ENCODE data around the gene NPAS4.
"Not testable (repeated sequence)": the region's sequence is repeated elsewhere in the genome, so short reads cannot be mapped to it uniquely, and the experiment has no call there.

Gene NPAS4

DNA sequence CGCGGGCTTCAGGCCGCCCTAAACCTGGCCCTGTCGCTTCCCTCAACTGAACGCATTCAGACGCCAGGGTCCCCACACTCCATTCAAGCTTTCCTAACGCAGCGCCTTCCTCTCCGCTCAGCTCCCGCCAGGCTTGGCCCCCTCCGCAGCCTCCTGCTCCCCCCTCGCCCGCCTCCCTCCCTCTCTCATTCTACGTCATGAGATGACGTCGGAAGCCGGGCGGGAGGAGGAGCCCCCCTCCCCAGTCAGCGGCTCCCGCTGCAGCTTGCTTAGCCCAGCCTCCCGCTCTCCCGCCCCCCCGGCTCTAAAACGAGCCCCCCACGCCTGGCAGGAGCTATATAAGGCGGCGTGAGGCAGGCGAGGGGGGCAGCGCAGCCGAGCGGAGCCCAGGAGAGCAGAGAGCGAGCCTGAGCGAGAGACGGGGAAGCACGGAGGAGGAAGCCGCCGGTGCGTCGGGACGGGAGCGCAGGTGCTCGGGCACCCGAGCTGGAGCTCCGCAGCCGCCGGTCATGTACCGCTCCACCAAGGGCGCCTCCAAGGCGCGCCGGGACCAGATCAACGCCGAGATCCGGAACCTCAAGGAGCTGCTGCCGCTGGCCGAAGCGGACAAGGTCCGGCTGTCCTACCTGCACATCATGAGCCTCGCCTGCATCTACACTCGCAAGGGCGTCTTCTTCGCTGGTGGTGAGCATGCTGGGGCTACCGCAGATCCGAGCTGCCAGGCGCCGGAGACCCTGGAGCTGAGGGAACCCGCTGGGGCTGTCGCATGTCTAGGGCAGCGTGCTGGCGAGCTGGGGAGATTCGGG lies at the start of gene NPAS4:
NPAS4 (plus strand) TSS at position 365 of the 806 bp plus-strand sequence; CDS start at position 510, 145 bp downstream.
- H3K27me3 ChIP-seq, result peaks cover 69 to 96% (median 92%) of the 10 kb centered on the region in 11 experiments
- H3K9ac ChIP-seq, result no peak within 1 kb of the TSS
- H3K4me2 ChIP-seq, result no peak within 1 kb of the TSS

DNA sequence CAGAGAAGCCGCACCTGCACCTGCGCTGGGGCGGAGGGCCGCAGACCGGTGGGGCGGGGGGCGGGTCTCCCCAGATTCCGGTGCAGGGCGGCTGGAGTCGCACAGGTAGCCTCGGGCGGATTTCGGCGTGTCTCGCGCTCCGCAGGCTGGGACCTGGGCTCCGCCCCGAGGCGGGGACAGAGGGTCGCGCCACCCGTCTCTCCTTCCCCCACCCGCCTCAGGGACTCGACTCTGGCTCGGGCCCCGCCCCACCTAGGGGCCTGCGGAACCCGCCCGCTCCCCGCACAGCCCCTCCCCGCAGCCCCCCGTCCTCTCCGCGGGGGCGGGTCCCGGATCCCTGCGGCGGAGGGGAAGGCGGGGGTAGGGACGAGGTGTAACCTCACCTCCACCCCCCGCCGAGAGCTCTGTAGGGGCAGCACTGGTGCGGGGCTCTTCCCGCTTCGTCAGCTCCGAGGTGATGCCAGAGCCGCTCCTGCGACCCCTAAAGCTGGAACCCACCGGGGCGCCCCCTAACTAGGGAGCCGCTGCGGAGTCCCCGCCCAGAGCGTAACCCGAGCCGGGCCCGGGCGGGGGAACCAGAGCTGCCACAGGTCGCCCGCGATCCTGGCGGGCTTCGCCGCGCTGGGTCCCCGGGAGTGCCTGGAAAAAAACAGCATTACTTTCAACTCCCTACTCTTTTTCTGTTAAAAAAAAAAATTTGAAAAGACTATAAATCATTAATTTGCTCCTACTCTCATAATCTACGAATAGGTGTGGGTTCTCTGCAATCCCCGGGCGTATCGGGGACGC lies 49.0 kb upstream of the NPAS4 start, which contains the start of gene SLC29A2:
SLC29A2 (minus strand) TSS at position 134 of the 789 bp plus-strand sequence. CDS start 169 bp downstream, outside the sequence.
- TF ChIP-seq Cebpa-rat (IDR thresholded peaks at IDR 0.05), result no peak
- H3K27me3 ChIP-seq, result no peaks in the 10 kb centered on the region
- H3K4me3 ChIP-seq, result peak within 1 kb of the TSS; percentile 70 to 93 (median 85)
- H3K36me3 ChIP-seq, result peaks cover 0 to 30% (median 23%) of the 10 kb centered on the region in 11 experiments; a peak in 19 of 22 replicates
- H3K4me2 ChIP-seq, result peak within 1 kb of the TSS; percentile 85 to 98 (median 93)
- peak within 1 kb of the TSS; percentile 18 to 91 (median 84); a peak in 21 of 22 replicates for H3K27ac ChIP-seq
- peaks cover 0 to 36% (median 32%) of the 10 kb centered on the region in 11 experiments; a peak in 15 of 22 replicates for H4K20me1 ChIP-seq
- peaks cover 10 to 42% (median 38%) of the 10 kb centered on the region in 10 experiments; a peak in 19 of 20 replicates for H3K4me1 ChIP-seq
- peak within 1 kb of the TSS; percentile 72 to 92 (median 87) for H3K9ac ChIP-seq
- H3K9me3 ChIP-seq (replicated peaks in 1 of 11), result no peaks in the 10 kb centered on the region

More for the DNA sequence above, at the start of gene NPAS4:
- Histone ChIP-seq H3K9me3 (replicated peaks in 1 of 11) (peaks cover 0 to 24% (median 0%) of the 10 kb centered on the region in 11 experiments; a peak in 6 of 22 replicates), H4K20me1 (peaks cover 0 to 69% (median 8%) of the 10 kb centered on the region in 11 experiments; a peak in 14 of 22 replicates), H3K4me3 (no peak within 1 kb of the TSS), H3K36me3 (no peaks in the 10 kb centered on the region), H3K27ac (no peak within 1 kb of the TSS), H3K4me1 (peaks cover 8 to 15% (median 11%) of the 10 kb centered on the region in 10 experiments; a peak in 18 of 20 replicates)
- no peak for TF ChIP-seq Cebpa-rat (IDR thresholded peaks at IDR 0.05)

- no peak for TF ChIP-seq Cebpa-rat (IDR thresholded peaks at IDR 0.05)
- no peaks in the 10 kb centered on the region for H3K9me3 ChIP-seq (replicated peaks in 1 of 11)
- H3K4me1 ChIP-seq, result peaks cover 10 to 40% (median 36%) of the 10 kb centered on the region in 10 experiments; a peak in 19 of 20 replicates
- H3K27me3 ChIP-seq, result no peaks in the 10 kb centered on the region
- H3K36me3 ChIP-seq, result peaks cover 0 to 15% (median 8%) of the 10 kb centered on the region in 11 experiments; a peak in 15 of 22 replicates
- no peak overlapping the region for H3K27ac ChIP-seq
- H3K9ac ChIP-seq, result no peak overlapping the region; a peak in 1 of 22 replicates
- peak overlapping the region in 8 of 11 experiments; percentile 85 to 98 (median 92); a peak in 11 of 22 replicates for H3K4me2 ChIP-seq
- no peak overlapping the region for H3K4me3 ChIP-seq
- H4K20me1 ChIP-seq, result peaks cover 0 to 23% (median 19%) of the 10 kb centered on the region in 11 experiments; a peak in 13 of 22 replicates
These were observed 47.6 kb upstream of the NPAS4 start for GRCh38 chr11:66373265-66373664.

GRCh38 chr11:66373690-66374287 lies 47.0 kb upstream of the NPAS4 start:
- Histone ChIP-seq H3K4me2 (peak overlapping the region in 1 of 11 experiments; percentile 89; a peak in 2 of 22 replicates), H4K20me1 (peaks cover 0 to 18% (median 14%) of the 10 kb centered on the region in 11 experiments; a peak in 12 of 22 replicates), H3K4me1 (peaks cover 10 to 35% (median 31%) of the 10 kb centered on the region in 10 experiments; a peak in 19 of 20 replicates)
- H3K36me3 ChIP-seq; H3K27ac ChIP-seq; H3K4me3 ChIP-seq; H3K9me3 ChIP-seq (replicated peaks in 1 of 11); H3K9ac ChIP-seq; H3K27me3 ChIP-seq: not testable (repeated sequence)

DNA sequence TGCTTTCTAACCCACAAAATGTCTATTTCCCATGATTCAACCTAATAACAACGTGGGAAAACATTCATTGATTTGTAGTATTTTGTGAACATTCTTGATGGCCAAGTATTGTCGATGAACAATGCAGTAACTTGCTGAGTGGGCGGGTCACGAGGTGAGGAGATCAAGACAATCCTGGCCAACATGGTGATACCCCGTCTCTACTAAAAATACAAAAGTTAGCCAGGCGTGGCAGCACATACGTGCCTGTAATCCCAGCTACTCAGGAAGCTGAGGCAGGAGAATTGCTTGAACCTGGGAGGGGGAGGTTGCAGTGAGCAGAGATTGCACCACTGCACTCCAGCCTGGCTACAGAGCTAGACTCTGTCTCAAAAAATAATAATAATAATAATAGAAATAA lies 40.6 kb upstream of the NPAS4 start:
- H3K4me2 ChIP-seq, result peak overlapping the region in 9 of 11 experiments; percentile 29 to 69 (median 46); a peak in 17 of 22 replicates
- H4K20me1 ChIP-seq; H3K9ac ChIP-seq; H3K27ac ChIP-seq; H3K36me3 ChIP-seq; H3K9me3 ChIP-seq (replicated peaks in 1 of 11); H3K27me3 ChIP-seq; H3K4me3 ChIP-seq: not testable (repeated sequence)
- peaks cover 3 to 22% (median 12%) of the 10 kb centered on the region in 10 experiments; a peak in 18 of 20 replicates for H3K4me1 ChIP-seq

- not testable (repeated sequence) for H4K20me1 ChIP-seq; H3K36me3 ChIP-seq; H3K9ac ChIP-seq; H3K4me2 ChIP-seq; H3K27me3 ChIP-seq; H3K4me3 ChIP-seq; H3K9me3 ChIP-seq (replicated peaks in 1 of 11)
- Histone ChIP-seq H3K4me1 (peaks cover 3 to 38% (median 27%) of the 10 kb centered on the region in 10 experiments; a peak in 19 of 20 replicates), H3K27ac (peak overlapping the region in 2 of 11 experiments; percentile 32 to 37; a peak in 3 of 22 replicates)
These were observed 36.5 kb upstream of the NPAS4 start for GRCh38 chr11:66384316-66384715.

DNA sequence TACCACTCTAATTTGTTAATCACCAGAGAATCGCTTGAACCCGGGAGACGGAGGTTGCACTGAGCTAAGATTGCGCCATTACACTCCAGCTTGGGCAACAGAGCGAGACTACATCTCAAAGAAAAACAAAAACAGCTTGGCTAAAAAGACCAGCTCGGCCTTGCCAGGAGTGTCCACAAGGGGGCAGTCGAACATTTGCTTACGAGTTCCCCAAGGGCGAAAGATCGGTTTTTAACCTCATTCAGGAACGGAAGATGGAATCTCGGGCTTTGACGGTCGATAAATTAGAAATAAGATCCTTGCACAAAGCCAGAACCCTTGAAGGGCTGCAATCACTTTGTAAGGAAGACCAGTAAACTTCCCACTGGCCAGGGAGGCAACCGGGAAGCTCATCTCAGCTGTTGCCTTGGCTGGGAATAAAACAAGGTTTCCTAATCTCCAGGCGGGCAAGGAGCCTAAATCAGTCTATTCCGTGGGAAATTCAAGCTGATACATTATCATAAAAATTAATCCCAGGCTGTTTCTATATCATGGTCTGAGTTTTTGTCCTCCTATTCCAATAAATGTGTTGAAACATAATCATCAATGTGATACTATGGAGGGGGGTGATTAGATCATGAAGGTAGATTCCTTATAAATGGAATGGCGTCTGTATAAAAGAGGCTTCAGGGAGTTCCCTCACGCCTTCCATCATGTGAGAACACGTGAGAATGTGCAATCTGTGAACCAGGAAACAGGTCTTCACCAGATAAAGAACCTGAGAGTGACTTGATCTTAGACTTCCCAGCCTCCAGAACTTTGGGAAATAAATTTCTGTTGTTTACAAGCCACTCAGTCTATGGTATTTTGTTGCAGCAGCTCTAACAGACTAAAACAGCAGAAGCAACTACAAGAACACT lies 34.4 kb upstream of the NPAS4 start:
- Histone ChIP-seq H3K27ac (peak overlapping the region in 9 of 11 experiments; percentile 39 to 80 (median 74); a peak in 18 of 22 replicates), H3K4me1 (peaks cover 5 to 24% (median 20%) of the 10 kb centered on the region in 10 experiments; a peak in 18 of 20 replicates), H3K36me3 (no peaks in the 10 kb centered on the region), H3K4me3 (peak overlapping the region in 4 of 10 experiments; percentile 5 to 39 (median 16); a peak in 4 of 20 replicates), H3K9me3 (replicated peaks in 1 of 11) (no peaks in the 10 kb centered on the region), H4K20me1 (no peaks in the 10 kb centered on the region), H3K27me3 (no peaks in the 10 kb centered on the region), H3K9ac (peak overlapping the region in 10 of 11 experiments; percentile 11 to 63 (median 52); a peak in 14 of 22 replicates), H3K4me2 (peak overlapping the region; percentile 38 to 82 (median 72))
- TF ChIP-seq Cebpa-rat (IDR thresholded peaks at IDR 0.05), result peak in 10 of 11 experiments; percentile 46 to 99 (median 96); a peak in 17 of 22 replicates
